Naive thymus-derived CD4-positive, alpha-beta T cell (primary cell): ENCODE data around the gene NFATC4. TPM values are rescaled to one million over a fixed set of nuclear protein-coding genes. Genes with fewer than 3 reads are reported as not detected.

Experiments
- ATAC-seq: fragments of 150-1000 bp; cut with Tn5 transposase; 2 replicates; pipeline ENCODE4 v1.10.0; 2021; ENCODE audit warnings: mild to moderate bottlenecking, moderate library complexity
- CTCF ChIA-PET: fragments of 350-600 bp; sonication (Branson Sonifier 250); formaldehyde crosslinking; loops from one replicate; lab custom pipeline; 2021; ENCODE audit warnings: antibody characterized with exemption; lab: Charles Lee
- POLR2A ChIA-PET: fragments of 350-600 bp; sonication (Branson Sonifier 250); formaldehyde crosslinking; loops from one replicate; lab custom pipeline; 2021; ENCODE audit warnings: antibody characterized with exemption, inconsistent platforms; lab: Charles Lee
- DNase-seq, 9 donors: peaks; one replicate each; pipeline versions ENCODE4 v3.0.0 to v3.0.0-alpha.2; 2020 to 2022; ENCODE audit warnings: mixed read lengths in 1 of 9
- H3K27ac ChIP-seq: one replicate; pipeline ENCODE4 v1.7.0; 2013; ENCODE audit warnings: mild to moderate bottlenecking, low read depth, low read length, moderate library complexity
- H3K27me3 ChIP-seq, 2 donors: one replicate each; pipeline ENCODE4 v1.7.0; 2013; ENCODE audit warnings: low read length in 2 of 2, mild to moderate bottlenecking in 2 of 2, moderate library complexity in 2 of 2; ENCODE audit not compliant: control insufficient read depth in 2 of 2, insufficient read depth in 2 of 2
- H3K36me3 ChIP-seq, 3 experiments: 1 replicate in 2 of 3; 2 replicates in 1 of 3; pipeline ENCODE4 v1.7.0; 2013; ENCODE audit warnings: low read length in 3 of 3, mild to moderate bottlenecking in 3 of 3, moderate library complexity in 1 of 3; ENCODE audit not compliant: insufficient read depth in 3 of 3, control insufficient read depth in 2 of 3
- H3K4me1 ChIP-seq, 2 donors: one replicate each; pipeline ENCODE4 v1.7.0; 2013; ENCODE audit warnings: low read length in 2 of 2, mild to moderate bottlenecking in 2 of 2, moderate library complexity in 1 of 2; ENCODE audit not compliant: control insufficient read depth in 2 of 2, insufficient read depth in 2 of 2
- H3K4me3 ChIP-seq: 2 replicates; pipeline ENCODE4 v1.7.0; 2013; ENCODE audit warnings: mild to moderate bottlenecking, low read length
- H3K9me3 ChIP-seq, 3 experiments: 1 replicate in 2 of 3; 2 replicates in 1 of 3; pipeline ENCODE4 v1.7.0; 2013; ENCODE audit warnings: low read length in 3 of 3; ENCODE audit not compliant: control insufficient read depth in 2 of 3
- H3K27ac Mint-ChIP-seq, 9 donors: one replicate each; pipeline ENCODE4 v1.8.0; 2020 to 2022; ENCODE audit warnings: mixed read lengths in 9 of 9, mild to moderate bottlenecking in 8 of 9, moderate library complexity in 5 of 9, inconsistent platforms in 2 of 9
- H3K27me3 Mint-ChIP-seq, 5 donors: one replicate each; pipeline ENCODE4 v1.8.0; 2021 to 2022; ENCODE audit warnings: mixed read lengths in 5 of 5, mild to moderate bottlenecking in 1 of 5
- H3K36me3 Mint-ChIP-seq, 5 donors: one replicate each; pipeline ENCODE4 v1.8.0; 2020 to 2022; ENCODE audit warnings: mixed read lengths in 5 of 5, mild to moderate bottlenecking in 3 of 5, inconsistent platforms in 1 of 5
- H3K4me1 Mint-ChIP-seq, 7 donors: one replicate each; pipeline ENCODE4 v1.8.0; 2020 to 2022; ENCODE audit warnings: mixed read lengths in 7 of 7, mild to moderate bottlenecking in 3 of 7, inconsistent platforms in 1 of 7
- H3K4me3 Mint-ChIP-seq, 10 donors: one replicate each; pipeline ENCODE4 v1.8.0; 2020 to 2022; ENCODE audit warnings: mild to moderate bottlenecking in 10 of 10, mixed read lengths in 10 of 10, moderate library complexity in 6 of 10, inconsistent platforms in 2 of 10
- H3K9me3 Mint-ChIP-seq, 11 donors: one replicate each; pipeline ENCODE4 v1.8.0; 2020 to 2022; ENCODE audit warnings: mixed read lengths in 11 of 11, mild to moderate bottlenecking in 4 of 11, inconsistent platforms in 1 of 11, moderate library complexity in 1 of 11
- intact Hi-C, 2 donors: fragments of 100-400 bp; cut with micrococcal nuclease; formaldehyde crosslinking; loops; one replicate each; pipeline ENCODE4 v1.15.1; 2023
- polyA plus RNA-seq, 2 donors: library from polyadenylated mRNA; unstranded; fragments of 300-500 nt; fragmentation: Illumina TruSeq; gene quantifications; one replicate each; pipeline ENCODE4 v1.2.3, GENCODE V29; 2021
- total RNA-seq, 6 experiments: library from RNA in 5 of 6; stranded (reverse) in 5 of 6; gene quantifications; 1 replicate in 5 of 6; 2 replicates in 1 of 6; pipeline ENCODE4 v1.2.3 and lab custom pipeline; 2021 to 2026

Gene NFATC4
- total and polyA plus RNA-seq, 7 experiments from 2014 or later: not detected

- POLR2A ChIA-PET: no interaction called here
- Histone ChIP-seq H3K9me3 (no peaks in the 10 kb centered on the region), H3K4me3 (no peak overlapping the region), H3K27ac (no peak overlapping the region), H3K36me3 (no peaks in the 10 kb centered on the region), H3K4me1 (no peaks in the 10 kb centered on the region), H3K27me3 (no peaks in the 10 kb centered on the region)
- Mint-ChIP-seq H3K36me3 (no peaks in the 10 kb centered on the region), H3K9me3 (no peaks in the 10 kb centered on the region), H3K27ac (no peak overlapping the region), H3K4me1 (peaks cover 0 to 7% (median 0%) of the 10 kb centered on the region in 7 donors), H3K27me3 (peaks cover 0 to 13% (median 4%) of the 10 kb centered on the region in 5 donors), H3K4me3 (no peak overlapping the region)
- ATAC-seq (no peak), DNase-seq (no peak)
- intact Hi-C loops: no loop called here
- CTCF ChIA-PET: no interaction called here
These were observed 10.3 kb downstream of the NFATC4 start for GRCh38 chr14:24378327-24378726.

- ChIA-PET CTCF (no interaction called here), POLR2A (no interaction called here)
- H3K27me3 ChIP-seq: no peaks in the 10 kb centered on the region
- no peaks in the 10 kb centered on the region for H3K9me3 Mint-ChIP-seq
- no peaks in the 10 kb centered on the region for H3K36me3 Mint-ChIP-seq
- no peak for DNase-seq
- H3K4me1 Mint-ChIP-seq: peaks cover 0 to 7% (median 0%) of the 10 kb centered on the region in 7 donors
- no peaks in the 10 kb centered on the region for H3K9me3 ChIP-seq
- intact Hi-C loops: no loop called here
- no peak overlapping the region for H3K4me3 Mint-ChIP-seq
- ATAC-seq: no peak
- no peak overlapping the region for H3K27ac ChIP-seq
- no peak overlapping the region for H3K4me3 ChIP-seq
- no peak overlapping the region for H3K27ac Mint-ChIP-seq
- H3K4me1 ChIP-seq: no peaks in the 10 kb centered on the region
- H3K27me3 Mint-ChIP-seq: peaks cover 0 to 16% (median 4%) of the 10 kb centered on the region in 5 donors
- H3K36me3 ChIP-seq: no peaks in the 10 kb centered on the region
These were observed 11.3 kb downstream of the NFATC4 start for GRCh38 chr14:24378981-24379906.

GRCh38 chr14:24379907-24380730 is 12.1 kb downstream of the NFATC4 start:
- H3K36me3 ChIP-seq: no peaks in the 10 kb centered on the region
- CTCF ChIA-PET: no interaction called here
- ATAC-seq: no peak
- no peaks in the 10 kb centered on the region for H3K36me3 Mint-ChIP-seq
- H3K9me3 ChIP-seq: no peaks in the 10 kb centered on the region
- no peaks in the 10 kb centered on the region for H3K9me3 Mint-ChIP-seq
- H3K4me3 Mint-ChIP-seq: no peak overlapping the region
- intact Hi-C loops: no loop called here
- no peak overlapping the region for H3K4me3 ChIP-seq
- no peak overlapping the region for H3K27ac ChIP-seq
- no peak for DNase-seq
- no peak overlapping the region for H3K27ac Mint-ChIP-seq
- no peaks in the 10 kb centered on the region for H3K4me1 ChIP-seq
- POLR2A ChIA-PET: no interaction called here
- peaks cover 0 to 7% (median 0%) of the 10 kb centered on the region in 7 donors for H3K4me1 Mint-ChIP-seq
- peaks cover 0 to 17% (median 5%) of the 10 kb centered on the region in 5 donors for H3K27me3 Mint-ChIP-seq
- H3K27me3 ChIP-seq: no peaks in the 10 kb centered on the region

- ChIA-PET CTCF (no interaction called here), POLR2A (interaction anchor here (0.9 kb wide), 1 partner anchor 50 kb away, joined by 3 read pairs; no protein-coding TSS in a partner anchor)
- Histone ChIP-seq H3K9me3 (no peaks in the 10 kb centered on the region), H3K27ac (no peak overlapping the region), H3K27me3 (no peaks in the 10 kb centered on the region), H3K36me3 (no peaks in the 10 kb centered on the region), H3K4me1 (no peaks in the 10 kb centered on the region), H3K4me3 (no peak overlapping the region)
- Mint-ChIP-seq H3K27me3 (peaks cover 0 to 16% (median 5%) of the 10 kb centered on the region in 5 donors), H3K27ac (no peak overlapping the region), H3K36me3 (no peaks in the 10 kb centered on the region), H3K4me1 (peaks cover 0 to 7% (median 0%) of the 10 kb centered on the region in 7 donors), H3K4me3 (no peak overlapping the region), H3K9me3 (no peaks in the 10 kb centered on the region)
- intact Hi-C loops: no loop called here
- DNase-seq (no peak), ATAC-seq (no peak)
These were observed 13.5 kb downstream of the NFATC4 start for GRCh38 chr14:24381363-24382063.

- no peak for DNase-seq
- H3K36me3 Mint-ChIP-seq: no peaks in the 10 kb centered on the region
- H3K4me1 Mint-ChIP-seq: peaks cover 0 to 6% (median 0%) of the 10 kb centered on the region in 7 donors
- H3K36me3 ChIP-seq: no peaks in the 10 kb centered on the region
- peaks cover 0 to 16% (median 5%) of the 10 kb centered on the region in 5 donors for H3K27me3 Mint-ChIP-seq
- no peaks in the 10 kb centered on the region for H3K27me3 ChIP-seq
- no peaks in the 10 kb centered on the region for H3K4me1 ChIP-seq
- H3K9me3 ChIP-seq: no peaks in the 10 kb centered on the region
- CTCF ChIA-PET: no interaction called here
- H3K27ac ChIP-seq: no peak overlapping the region
- no peaks in the 10 kb centered on the region for H3K9me3 Mint-ChIP-seq
- POLR2A ChIA-PET: interaction anchor here (0.9 kb wide), 1 partner anchor 50 kb away, joined by 3 read pairs; no protein-coding TSS in a partner anchor
- ATAC-seq: no peak
- no peak overlapping the region for H3K4me3 Mint-ChIP-seq
- H3K27ac Mint-ChIP-seq: no peak overlapping the region
- no peak overlapping the region for H3K4me3 ChIP-seq
- intact Hi-C loops: no loop called here
These were observed 14.0 kb downstream of the NFATC4 start for GRCh38 chr14:24382064-24382371.

- intact Hi-C loops: no loop called here
- Mint-ChIP-seq H3K27me3 (peaks cover 0 to 31% (median 5%) of the 10 kb centered on the region in 5 donors), H3K9me3 (no peaks in the 10 kb centered on the region), H3K36me3 (no peaks in the 10 kb centered on the region), H3K27ac (no peak overlapping the region), H3K4me1 (peaks cover 0 to 4% (median 0%) of the 10 kb centered on the region in 7 donors), H3K4me3 (no peak overlapping the region)
- POLR2A ChIA-PET: no interaction called here
- Histone ChIP-seq H3K4me1 (no peaks in the 10 kb centered on the region), H3K4me3 (no peak overlapping the region), H3K27ac (no peak overlapping the region), H3K9me3 (no peaks in the 10 kb centered on the region), H3K36me3 (no peaks in the 10 kb centered on the region), H3K27me3 (no peaks in the 10 kb centered on the region)
- CTCF ChIA-PET: no interaction called here
- ATAC-seq (no peak), DNase-seq (no peak)
These were observed 16.2 kb downstream of the NFATC4 start for GRCh38 chr14:24384169-24384568.
